Astrocyte (in vitro differentiated cells and primary cell): ENCODE measurements around the gene KCNH4. TPM values are rescaled to one million over a fixed set of nuclear protein-coding genes. Genes with fewer than 3 reads are reported as not detected.

Source experiments
- DNase-seq: peaks from one replicate; pipeline ENCODE4 v3.0.0-alpha.2; 2010; ENCODE audit warnings: low read depth
- FAIRE-seq: peaks from 2 replicates; lab custom pipeline; 2011; peaks lifted over from hg19 to GRCh38; lab: Jason Lieb, UNC
- H2AFZ ChIP-seq: 2 replicates; pipeline ENCODE4 v1.6.0; 2012; ENCODE audit warnings: low read depth, low read length, inconsistent platforms
- H3K27ac ChIP-seq: 2 replicates; pipeline ENCODE4 v1.5.1; 2011; ENCODE audit warnings: low read depth, low read length, inconsistent platforms
- H3K27me3 ChIP-seq: 2 replicates; pipeline ENCODE4 v1.6.0; 2011; ENCODE audit warnings: low read length, inconsistent platforms; ENCODE audit not compliant: insufficient read depth
- H3K36me3 ChIP-seq: 2 replicates; pipeline ENCODE4 v1.5.1; 2011; ENCODE audit warnings: low read length, inconsistent platforms; ENCODE audit not compliant: insufficient read depth
- H3K4me1 ChIP-seq: 2 replicates; pipeline ENCODE4 v1.5.1; 2011; ENCODE audit warnings: low read length, inconsistent platforms; ENCODE audit not compliant: insufficient read depth
- H3K4me2 ChIP-seq: 2 replicates; pipeline ENCODE4 v1.6.0; 2012; ENCODE audit warnings: low read length, inconsistent platforms
- H3K4me3 ChIP-seq: 2 replicates; pipeline ENCODE4 v1.5.1; 2011; ENCODE audit warnings: low read depth, mild to moderate bottlenecking, low read length, inconsistent platforms; ENCODE audit not compliant: insufficient read depth
- H3K79me2 ChIP-seq: 2 replicates; pipeline ENCODE4 v1.6.0; 2012; ENCODE audit warnings: mild to moderate bottlenecking, low read length, inconsistent platforms; ENCODE audit not compliant: insufficient read depth
- H3K9ac ChIP-seq: 2 replicates; pipeline ENCODE4 v1.6.0; 2012; ENCODE audit warnings: mild to moderate bottlenecking, low read length, inconsistent platforms
- H3K9me3 ChIP-seq: 2 replicates; pipeline ENCODE4 v1.5.1; 2012; ENCODE audit warnings: low read depth, mild to moderate bottlenecking, low read length, inconsistent platforms; ENCODE audit not compliant: insufficient read depth
- H4K20me1 ChIP-seq: 2 replicates; pipeline ENCODE4 v1.6.0; 2012; ENCODE audit warnings: low read length, inconsistent platforms; ENCODE audit not compliant: insufficient read depth
- H3K27ac Mint-ChIP-seq: one replicate; pipeline ENCODE4 v1.8.0; 2021; ENCODE audit warnings: mild to moderate bottlenecking, mixed read lengths; ENCODE audit not compliant: unreplicated experiment
- H3K27me3 Mint-ChIP-seq: one replicate; pipeline ENCODE4 v1.8.0; 2021; ENCODE audit warnings: low read depth, mixed read lengths; ENCODE audit not compliant: unreplicated experiment
- H3K36me3 Mint-ChIP-seq: one replicate; pipeline ENCODE4 v1.8.0; 2021; ENCODE audit warnings: low read depth, mixed read lengths; ENCODE audit not compliant: unreplicated experiment
- H3K4me1 Mint-ChIP-seq: one replicate; pipeline ENCODE4 v1.8.0; 2021; ENCODE audit warnings: low read depth, mixed read lengths; ENCODE audit not compliant: unreplicated experiment
- H3K4me3 Mint-ChIP-seq: one replicate; pipeline ENCODE4 v1.8.0; 2021; ENCODE audit warnings: mild to moderate bottlenecking, moderate library complexity, mixed read lengths; ENCODE audit not compliant: unreplicated experiment
- H3K9me3 Mint-ChIP-seq: one replicate; pipeline ENCODE4 v1.8.0; 2021; ENCODE audit warnings: mild to moderate bottlenecking, mixed read lengths; ENCODE audit not compliant: unreplicated experiment
- EZH2 ChIP-seq: IDR thresholded peaks from 2 replicates; pipeline ENCODE4 v1.6.1; 2012; ENCODE audit warnings: mild to moderate bottlenecking, low read length, inconsistent platforms; ENCODE audit not compliant: insufficient read depth
- total RNA-seq: library from RNA; stranded (reverse); gene quantifications from 2 replicates; pipeline ENCODE4 v1.2.1, GENCODE V29; 2021
- TF ChIP-seq, protein P1 (sequence below): IDR thresholded peaks from 2 replicates; pipeline ENCODE4 v1.5.1; 2011; ENCODE audit warnings: low read depth, mild to moderate bottlenecking, inconsistent platforms, low read length, moderate library complexity; ENCODE audit not compliant: insufficient read depth

The KCNH4 gene
- total RNA-seq, 1 donor from 2014 or later = not detected

DNA sequence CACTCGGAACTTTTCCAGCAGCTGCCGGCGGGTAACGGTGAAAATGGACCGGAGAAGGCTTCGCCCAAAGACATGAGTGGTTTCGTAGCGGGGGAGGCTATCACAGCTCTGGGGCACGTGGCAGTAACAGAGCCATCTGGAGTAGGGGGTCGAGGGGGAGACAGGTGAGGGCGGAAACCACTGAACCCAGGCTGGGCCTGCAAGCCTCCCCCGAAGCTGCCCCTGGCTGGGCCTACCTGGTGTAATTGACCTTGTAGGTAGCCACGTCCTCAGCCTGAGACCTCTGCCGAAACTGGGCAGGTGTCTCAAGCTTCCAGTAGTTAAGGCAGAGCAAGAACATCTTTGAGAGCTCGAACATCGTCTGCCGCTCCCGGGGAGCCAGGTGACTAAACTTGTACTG lies 61.6 kb downstream of the KCNH4 start:
- peak overlapping the region; percentile 34 for H3K4me3 Mint-ChIP-seq
- no peak for FAIRE-seq
- peaks cover 5% of the 10 kb centered on the region for H4K20me1 ChIP-seq

DNA sequence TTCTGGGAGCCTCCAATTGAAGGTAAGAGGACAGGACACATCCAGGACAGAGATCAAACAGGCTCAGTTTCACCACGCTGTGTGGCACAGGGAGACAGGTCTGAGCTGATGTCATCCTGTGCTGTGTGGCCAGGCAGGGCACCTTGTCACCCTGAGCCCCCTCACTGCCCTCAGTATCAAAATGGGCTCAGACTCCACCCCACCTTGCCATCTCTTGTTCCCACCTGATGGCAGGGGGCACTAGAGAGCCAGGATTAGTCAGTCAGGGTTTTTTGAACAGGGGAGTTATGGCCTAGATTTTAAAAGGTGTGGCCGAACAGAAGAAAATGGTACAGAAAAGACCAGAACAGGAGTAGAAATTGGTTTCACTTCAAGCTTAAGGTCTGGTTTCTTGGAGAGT lies 62.4 kb downstream of the KCNH4 start:
- Mint-ChIP-seq H3K4me1 (peaks cover 3% of the 10 kb centered on the region), H3K4me3 (peak overlapping the region; percentile 2), H3K9me3 (no peaks in the 10 kb centered on the region), H3K27ac (no peak overlapping the region), H3K27me3 (no peaks in the 10 kb centered on the region), H3K36me3 (peaks cover 11% of the 10 kb centered on the region)
- no peak overlapping the region for H3K27ac ChIP-seq
- H2AFZ ChIP-seq = no peak overlapping the region
- no peak overlapping the region for H3K4me3 ChIP-seq
- peaks cover 3% of the 10 kb centered on the region for H4K20me1 ChIP-seq
- FAIRE-seq (no peak), DNase-seq (no peak)
- H3K4me1 ChIP-seq = peaks cover 4% of the 10 kb centered on the region
- no peaks in the 10 kb centered on the region for H3K9me3 ChIP-seq
- no peak for TF ChIP-seq EZH2
- TF ChIP-seq, protein P1, sequence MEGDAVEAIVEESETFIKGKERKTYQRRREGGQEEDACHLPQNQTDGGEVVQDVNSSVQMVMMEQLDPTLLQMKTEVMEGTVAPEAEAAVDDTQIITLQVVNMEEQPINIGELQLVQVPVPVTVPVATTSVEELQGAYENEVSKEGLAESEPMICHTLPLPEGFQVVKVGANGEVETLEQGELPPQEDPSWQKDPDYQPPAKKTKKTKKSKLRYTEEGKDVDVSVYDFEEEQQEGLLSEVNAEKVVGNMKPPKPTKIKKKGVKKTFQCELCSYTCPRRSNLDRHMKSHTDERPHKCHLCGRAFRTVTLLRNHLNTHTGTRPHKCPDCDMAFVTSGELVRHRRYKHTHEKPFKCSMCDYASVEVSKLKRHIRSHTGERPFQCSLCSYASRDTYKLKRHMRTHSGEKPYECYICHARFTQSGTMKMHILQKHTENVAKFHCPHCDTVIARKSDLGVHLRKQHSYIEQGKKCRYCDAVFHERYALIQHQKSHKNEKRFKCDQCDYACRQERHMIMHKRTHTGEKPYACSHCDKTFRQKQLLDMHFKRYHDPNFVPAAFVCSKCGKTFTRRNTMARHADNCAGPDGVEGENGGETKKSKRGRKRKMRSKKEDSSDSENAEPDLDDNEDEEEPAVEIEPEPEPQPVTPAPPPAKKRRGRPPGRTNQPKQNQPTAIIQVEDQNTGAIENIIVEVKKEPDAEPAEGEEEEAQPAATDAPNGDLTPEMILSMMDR = peak; percentile 44
- H3K36me3 ChIP-seq = no peaks in the 10 kb centered on the region
- no peaks in the 10 kb centered on the region for H3K79me2 ChIP-seq
- no peaks in the 10 kb centered on the region for H3K27me3 ChIP-seq
- H3K9ac ChIP-seq = no peak overlapping the region
- no peak overlapping the region for H3K4me2 ChIP-seq

More for the DNA sequence above, 61.6 kb downstream of the KCNH4 start:
- Mint-ChIP-seq H3K9me3 (no peaks in the 10 kb centered on the region), H3K36me3 (peaks cover 8% of the 10 kb centered on the region), H3K27ac (no peak overlapping the region), H3K27me3 (no peaks in the 10 kb centered on the region), H3K4me1 (peaks cover 3% of the 10 kb centered on the region)
- Histone ChIP-seq H2AFZ (no peak overlapping the region), H3K27me3 (no peaks in the 10 kb centered on the region), H3K9ac (no peak overlapping the region), H3K36me3 (no peaks in the 10 kb centered on the region), H3K4me2 (no peak overlapping the region), H3K27ac (no peak overlapping the region), H3K4me1 (peaks cover 4% of the 10 kb centered on the region), H3K4me3 (no peak overlapping the region), H3K79me2 (no peaks in the 10 kb centered on the region), H3K9me3 (no peaks in the 10 kb centered on the region)
- TF ChIP-seq, protein P1 = no peak
- no peak for TF ChIP-seq EZH2
- DNase-seq = no peak

DNA sequence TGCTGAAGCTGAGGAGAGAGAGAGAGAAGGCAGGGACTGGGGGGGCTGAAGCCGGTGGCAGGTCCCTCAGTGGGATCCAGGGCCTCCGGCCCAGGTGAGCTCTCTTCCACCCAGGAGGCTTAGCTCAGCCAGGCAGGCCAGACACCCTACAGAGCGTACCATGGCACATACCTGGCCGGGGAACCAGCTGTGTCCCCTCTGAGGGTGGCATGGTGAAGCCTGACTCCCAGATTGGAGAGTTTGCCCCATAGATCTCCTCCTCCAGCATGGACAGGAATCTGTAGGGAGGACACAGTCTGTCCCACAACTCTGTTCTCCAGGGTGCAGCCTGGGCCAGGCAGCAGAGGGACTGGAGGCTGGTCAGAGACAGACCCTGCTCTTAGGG lies 62.8 kb downstream of the KCNH4 start:
- H3K27me3 ChIP-seq = no peaks in the 10 kb centered on the region
- TF ChIP-seq EZH2 = no peak
- TF ChIP-seq, protein P1 = no peak
- Mint-ChIP-seq H3K27me3 (no peaks in the 10 kb centered on the region), H3K4me1 (peaks cover 3% of the 10 kb centered on the region), H3K9me3 (no peaks in the 10 kb centered on the region), H3K27ac (no peak overlapping the region), H3K4me3 (no peak overlapping the region), H3K36me3 (peaks cover 10% of the 10 kb centered on the region)
- DNase-seq (no peak), FAIRE-seq (no peak)
- H3K4me3 ChIP-seq = no peak overlapping the region
- no peaks in the 10 kb centered on the region for H3K79me2 ChIP-seq
- H3K4me2 ChIP-seq = no peak overlapping the region
- no peaks in the 10 kb centered on the region for H3K36me3 ChIP-seq
- no peak overlapping the region for H3K9ac ChIP-seq
- no peak overlapping the region for H2AFZ ChIP-seq
- peaks cover 3% of the 10 kb centered on the region for H4K20me1 ChIP-seq
- H3K9me3 ChIP-seq = no peaks in the 10 kb centered on the region
- peaks cover 4% of the 10 kb centered on the region for H3K4me1 ChIP-seq
- H3K27ac ChIP-seq = no peak overlapping the region
